ENCODE results near the gene COG5. TPM values are rescaled to one million over a fixed set of nuclear protein-coding genes. Genes with fewer than 3 reads are reported as not detected.

COG5 gene
- total RNA-seq, 1 donor from 2014 or later: 52.0 TPM

DNA sequence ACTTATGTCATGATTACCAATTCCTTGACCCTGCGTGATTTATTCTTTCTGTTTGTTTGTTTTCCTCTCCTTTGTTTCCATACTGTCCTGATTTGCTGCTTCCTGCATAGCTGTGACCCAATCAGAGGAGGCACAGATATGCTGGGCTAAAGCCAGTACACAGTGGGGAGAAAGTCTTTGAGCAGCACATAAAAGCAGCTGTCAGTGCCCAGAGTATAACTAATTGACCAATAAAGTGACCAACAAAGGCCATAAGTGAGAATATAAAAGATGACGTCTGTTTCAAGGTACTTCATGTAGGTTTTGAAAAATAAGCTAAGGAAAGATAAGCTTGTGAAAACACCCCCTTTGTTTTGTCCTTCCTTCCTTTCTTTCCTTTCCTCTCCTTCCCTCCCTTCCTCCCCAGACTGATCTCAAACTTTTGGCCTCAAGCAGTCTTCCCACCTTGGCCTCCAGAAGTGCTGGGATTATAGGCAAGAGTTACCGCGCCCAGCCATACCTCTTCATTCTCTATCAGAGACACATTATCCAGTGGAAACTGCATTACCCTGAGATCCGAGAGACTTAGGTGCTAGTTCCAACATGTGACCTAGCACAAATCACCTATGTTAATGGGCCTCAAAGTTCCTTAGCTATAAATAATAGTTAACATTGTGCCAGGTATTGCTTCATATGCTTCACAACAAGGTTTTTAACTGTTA is 33.3 kb upstream of the COG5 start:
- TF ChIP-seq, protein P1, sequence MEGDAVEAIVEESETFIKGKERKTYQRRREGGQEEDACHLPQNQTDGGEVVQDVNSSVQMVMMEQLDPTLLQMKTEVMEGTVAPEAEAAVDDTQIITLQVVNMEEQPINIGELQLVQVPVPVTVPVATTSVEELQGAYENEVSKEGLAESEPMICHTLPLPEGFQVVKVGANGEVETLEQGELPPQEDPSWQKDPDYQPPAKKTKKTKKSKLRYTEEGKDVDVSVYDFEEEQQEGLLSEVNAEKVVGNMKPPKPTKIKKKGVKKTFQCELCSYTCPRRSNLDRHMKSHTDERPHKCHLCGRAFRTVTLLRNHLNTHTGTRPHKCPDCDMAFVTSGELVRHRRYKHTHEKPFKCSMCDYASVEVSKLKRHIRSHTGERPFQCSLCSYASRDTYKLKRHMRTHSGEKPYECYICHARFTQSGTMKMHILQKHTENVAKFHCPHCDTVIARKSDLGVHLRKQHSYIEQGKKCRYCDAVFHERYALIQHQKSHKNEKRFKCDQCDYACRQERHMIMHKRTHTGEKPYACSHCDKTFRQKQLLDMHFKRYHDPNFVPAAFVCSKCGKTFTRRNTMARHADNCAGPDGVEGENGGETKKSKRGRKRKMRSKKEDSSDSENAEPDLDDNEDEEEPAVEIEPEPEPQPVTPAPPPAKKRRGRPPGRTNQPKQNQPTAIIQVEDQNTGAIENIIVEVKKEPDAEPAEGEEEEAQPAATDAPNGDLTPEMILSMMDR (IDR thresholded peaks at IDR 0.05; ENCODE audit: unreplicated experiment): no peak
- no peak overlapping the region for H3K4me3 Mint-ChIP-seq
- no peaks in the 10 kb centered on the region for H3K9me3 Mint-ChIP-seq
- DNase-seq (ENCODE audit: low spot score in 2 of 2, unreplicated experiment in 2 of 2): no peak
- H3K27ac Mint-ChIP-seq: no peak overlapping the region
- no peaks in the 10 kb centered on the region for H3K27me3 Mint-ChIP-seq (ENCODE audit: low read depth)
- H3K36me3 Mint-ChIP-seq: peaks cover 20% of the 10 kb centered on the region
- peaks cover 2% of the 10 kb centered on the region for H3K4me1 Mint-ChIP-seq

- H3K27ac Mint-ChIP-seq: no peak overlapping the region
- H3K36me3 Mint-ChIP-seq: peaks cover 14% of the 10 kb centered on the region
- DNase-seq (ENCODE audit: low spot score in 2 of 2, unreplicated experiment in 2 of 2): no peak
- no peaks in the 10 kb centered on the region for H3K9me3 Mint-ChIP-seq
- TF ChIP-seq, protein P1 (IDR thresholded peaks at IDR 0.05; ENCODE audit: unreplicated experiment): no peak
- no peak overlapping the region for H3K4me3 Mint-ChIP-seq
- no peaks in the 10 kb centered on the region for H3K27me3 Mint-ChIP-seq (ENCODE audit: low read depth)
- H3K4me1 Mint-ChIP-seq: peaks cover 8% of the 10 kb centered on the region
Observed at GRCh38 chr7:107594961-107595737, 31.4 kb upstream of the COG5 start.

DNA sequence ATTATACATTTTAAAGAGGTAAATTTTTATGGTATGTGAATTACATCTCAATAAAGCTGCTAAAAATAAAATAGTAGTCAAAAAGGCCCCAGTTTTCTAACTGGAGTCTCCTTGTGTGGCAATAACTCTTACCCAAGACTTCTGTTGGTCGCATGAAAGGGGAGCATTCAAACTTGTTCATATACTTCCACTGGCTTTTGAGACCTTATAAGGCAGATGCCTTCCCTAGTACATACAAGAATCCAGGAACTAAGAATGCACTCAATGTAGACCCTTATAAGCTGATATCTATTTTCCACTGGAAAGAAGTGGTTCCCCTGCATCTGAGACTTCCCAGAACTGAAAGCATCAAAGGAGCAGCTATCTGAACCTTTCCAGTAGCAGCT is 29.3 kb upstream of the COG5 start:
- Mint-ChIP-seq H3K4me1 (peaks cover 8% of the 10 kb centered on the region), H3K9me3 (peaks cover 6% of the 10 kb centered on the region), H3K36me3 (peaks cover 22% of the 10 kb centered on the region), H3K27me3 (ENCODE audit: low read depth) (no peaks in the 10 kb centered on the region), H3K27ac (no peak overlapping the region), H3K4me3 (no peak overlapping the region)
- no peak for DNase-seq (ENCODE audit: low spot score in 2 of 2, unreplicated experiment in 2 of 2)
- TF ChIP-seq, protein P1 (IDR thresholded peaks at IDR 0.05; ENCODE audit: unreplicated experiment): no peak

DNA sequence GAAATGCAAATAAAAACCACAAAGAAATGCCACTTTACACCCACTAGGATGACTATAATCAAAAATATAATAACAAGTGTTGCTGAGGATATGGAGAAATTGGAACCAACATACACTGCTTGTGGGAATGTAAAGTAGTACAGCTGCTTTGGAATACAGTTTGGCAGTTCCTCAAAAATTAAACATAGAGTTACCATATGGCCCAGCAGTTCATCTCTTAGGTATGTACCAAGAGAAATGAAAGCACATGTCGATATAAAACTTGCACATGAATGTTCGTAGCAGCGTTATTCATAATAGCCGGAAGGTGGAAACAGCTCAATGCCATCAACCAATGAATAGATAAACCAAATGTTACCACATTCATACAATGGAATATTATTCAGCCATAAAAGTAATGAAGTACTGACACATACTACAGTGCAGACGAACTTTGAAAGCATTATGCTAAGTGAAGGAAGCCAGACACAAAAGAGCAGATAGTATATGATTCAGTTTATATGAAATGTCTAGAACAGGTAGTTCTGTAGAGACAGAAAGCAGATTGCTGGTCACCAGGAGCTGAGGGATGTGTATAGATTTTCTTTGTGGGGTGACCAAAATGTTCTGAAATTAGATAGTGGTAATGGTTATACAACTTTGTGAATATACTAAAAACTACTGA is 28.8 kb upstream of the COG5 start:
- no peak overlapping the region for H3K4me3 Mint-ChIP-seq
- H3K27me3 Mint-ChIP-seq (ENCODE audit: low read depth): no peaks in the 10 kb centered on the region
- H3K36me3 Mint-ChIP-seq: peaks cover 22% of the 10 kb centered on the region
- peaks cover 8% of the 10 kb centered on the region for H3K4me1 Mint-ChIP-seq
- DNase-seq (ENCODE audit: low spot score in 2 of 2, unreplicated experiment in 2 of 2): no peak
- TF ChIP-seq, protein P1 (IDR thresholded peaks at IDR 0.05; ENCODE audit: unreplicated experiment): no peak
- peaks cover 6% of the 10 kb centered on the region for H3K9me3 Mint-ChIP-seq
- H3K27ac Mint-ChIP-seq: no peak overlapping the region

DNA sequence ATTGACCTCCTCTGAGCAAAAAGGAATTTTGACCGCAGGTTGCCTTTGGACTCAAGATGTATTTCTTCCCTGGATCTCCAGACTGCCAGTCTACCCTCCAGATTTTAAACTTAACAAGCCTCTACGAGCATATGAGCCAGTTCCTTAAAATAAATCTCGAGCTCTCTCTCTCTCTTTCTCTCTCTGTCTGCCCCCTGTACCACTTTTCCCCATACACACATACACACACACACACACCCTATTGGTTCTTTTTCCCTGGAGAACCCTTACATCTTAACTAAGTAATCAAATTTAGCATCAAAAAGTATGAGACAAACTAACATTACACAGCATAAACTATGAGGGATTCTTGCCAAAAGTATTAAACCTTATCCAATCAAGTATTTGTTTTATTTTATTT is 27.7 kb upstream of the COG5 start:
- Mint-ChIP-seq H3K36me3 (peaks cover 20% of the 10 kb centered on the region), H3K4me1 (peaks cover 6% of the 10 kb centered on the region), H3K9me3 (peaks cover 6% of the 10 kb centered on the region), H3K27ac (peak overlapping the region; percentile 69), H3K4me3 (no peak overlapping the region), H3K27me3 (ENCODE audit: low read depth) (no peaks in the 10 kb centered on the region)
- no peak for DNase-seq (ENCODE audit: low spot score in 2 of 2, unreplicated experiment in 2 of 2)
- TF ChIP-seq, protein P1 (IDR thresholded peaks at IDR 0.05; ENCODE audit: unreplicated experiment): no peak
